Transverse colon (tissue), 4 donors: ENCODE results near the gene SARDH. TPM values are rescaled to one million over a fixed set of nuclear protein-coding genes. Genes with fewer than 3 reads are reported as not detected.

Experiments used
- DNase-seq: peaks from one replicate; pipeline ENCODE4 v3.0.0-alpha.2; 2019
- H3K27ac ChIP-seq, 4 donors: fragments of 200-600 bp; sonication (generic); 2 replicates each; pipeline ENCODE4 v1.5.1; 2016 to 2018; ENCODE audit warnings: inconsistent platforms in 4 of 4
- H3K27me3 ChIP-seq: fragments of 200-600 bp; sonication (generic); 2 replicates; pipeline ENCODE4 v1.5.1; 2017; ENCODE audit warnings: inconsistent platforms
- H3K36me3 ChIP-seq, 4 donors: fragments of 200-600 bp; sonication (generic); 2 replicates each; pipeline ENCODE4 v1.5.1; 2017 to 2019; ENCODE audit warnings: inconsistent platforms in 4 of 4
- H3K4me1 ChIP-seq, 4 donors: fragments of 200-600 bp; sonication (generic); 2 replicates each; pipeline ENCODE4 v1.5.1; 2017 to 2020; ENCODE audit warnings: inconsistent platforms in 4 of 4
- H3K4me3 ChIP-seq, 4 donors: fragments of 200-600 bp; sonication (generic); 1 replicate in 1 of 4; 2 replicates in 3 of 4; pipeline versions ENCODE4 v1.5.1 to v1.6.1; 2017 to 2019; ENCODE audit warnings: inconsistent platforms in 4 of 4
- H3K9me3 ChIP-seq, 2 donors: fragments of 200-600 bp; sonication (generic); 2 replicates each; pipeline ENCODE4 v1.5.1; 2017 to 2019; ENCODE audit warnings: inconsistent platforms in 2 of 2
- EP300 ChIP-seq: sonication (generic); formaldehyde crosslinking; IDR thresholded peaks from one replicate; pipeline ENCODE4 v1.6.1; 2017; ENCODE audit warnings: antibody characterized with exemption, low read depth
- POLR2A ChIP-seq: fragments of 450-650 bp; IDR thresholded peaks from one replicate; pipeline ENCODE4 v1.6.1; 2016; ENCODE audit warnings: antibody characterized with exemption, mild to moderate bottlenecking, moderate library complexity
- POLR2AphosphoS5 ChIP-seq, 3 donors: sonication (generic); formaldehyde crosslinking; IDR thresholded peaks; one replicate each; pipeline ENCODE4 v1.6.1; 2016; ENCODE audit warnings: antibody characterized with exemption in 3 of 3
- WGBS, 2 donors: methylation state at CpG; one replicate each; pipeline ENCODE4 v1.1.5; 2018; ENCODE audit warnings: low coverage in 1 of 2; 5-methylcytosine and 5-hydroxymethylcytosine counted together
- in situ Hi-C, 4 donors: fragments of 200-750 bp; cut with MboI; loops; one replicate each; pipeline versions ENCODE4 v1.15.0 to v1.15.1; 2017; ENCODE audit warnings: low sequenced_read_pairs in 3 of 4, low pct_ligation_motif_present in 1 of 4, low pct_unique_long_range_greater_than_20kb in 1 of 4
- intact Hi-C: fragments of 100-400 bp; cut with DNase I; formaldehyde crosslinking; loops from one replicate; pipeline ENCODE4 v1.15.1; 2023; ENCODE audit warnings: low total_unique reads
- total RNA-seq, 4 donors: library from RNA; depleted of rRNA; stranded (reverse); fragments of >200 nt; gene quantifications; one replicate each; pipeline ENCODE4 v1.1.0, GENCODE V29; 2016
- TF ChIP-seq, protein P1 (sequence below), 5 experiments: fragments of 200-600 bp in 3 of 5; fragments of 450-650 bp in 2 of 5; sonication (generic) in 3 of 5; IDR thresholded peaks; 1 replicate in 2 of 5; 2 replicates in 3 of 5; pipeline ENCODE4 v1.5.1; 2016 to 2017; ENCODE audit warnings: antibody characterized with exemption in 5 of 5, inconsistent platforms in 3 of 5, mild to moderate bottlenecking in 2 of 5, moderate library complexity in 1 of 5

Gene SARDH
- total RNA-seq, 4 donors from 2014 or later, result 0.68 to 1.1 (median 0.95) TPM; not detected in 1

- WGBS, 2 donors, result 81 to 89% methylated on average over 6 to 25 of the region's 25 CpGs
- no peak overlapping the region for H3K27ac ChIP-seq
- H3K4me1 ChIP-seq, result no peaks in the 10 kb centered on the region
- H3K27me3 ChIP-seq, result no peaks in the 10 kb centered on the region
- DNase-seq, result no peak
- intact Hi-C loops (no loop called here), in situ Hi-C loops (no loop called here)
- no peak overlapping the region for H3K4me3 ChIP-seq
- H3K9me3 ChIP-seq, result no peaks in the 10 kb centered on the region
- H3K36me3 ChIP-seq, result no peaks in the 10 kb centered on the region
- no peak for TF ChIP-seq POLR2A
- TF ChIP-seq, protein P1, sequence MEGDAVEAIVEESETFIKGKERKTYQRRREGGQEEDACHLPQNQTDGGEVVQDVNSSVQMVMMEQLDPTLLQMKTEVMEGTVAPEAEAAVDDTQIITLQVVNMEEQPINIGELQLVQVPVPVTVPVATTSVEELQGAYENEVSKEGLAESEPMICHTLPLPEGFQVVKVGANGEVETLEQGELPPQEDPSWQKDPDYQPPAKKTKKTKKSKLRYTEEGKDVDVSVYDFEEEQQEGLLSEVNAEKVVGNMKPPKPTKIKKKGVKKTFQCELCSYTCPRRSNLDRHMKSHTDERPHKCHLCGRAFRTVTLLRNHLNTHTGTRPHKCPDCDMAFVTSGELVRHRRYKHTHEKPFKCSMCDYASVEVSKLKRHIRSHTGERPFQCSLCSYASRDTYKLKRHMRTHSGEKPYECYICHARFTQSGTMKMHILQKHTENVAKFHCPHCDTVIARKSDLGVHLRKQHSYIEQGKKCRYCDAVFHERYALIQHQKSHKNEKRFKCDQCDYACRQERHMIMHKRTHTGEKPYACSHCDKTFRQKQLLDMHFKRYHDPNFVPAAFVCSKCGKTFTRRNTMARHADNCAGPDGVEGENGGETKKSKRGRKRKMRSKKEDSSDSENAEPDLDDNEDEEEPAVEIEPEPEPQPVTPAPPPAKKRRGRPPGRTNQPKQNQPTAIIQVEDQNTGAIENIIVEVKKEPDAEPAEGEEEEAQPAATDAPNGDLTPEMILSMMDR (IDR thresholded peaks at IDR 0.05), result no peak
- TF ChIP-seq EP300, result no peak
- no peak for TF ChIP-seq POLR2AphosphoS5 (IDR thresholded peaks at IDR 0.05)
Observed at GRCh38 chr9:133692364-133692985, 45.7 kb downstream of the SARDH start.

GRCh38 chr9:133691626-133692363 lies 46.4 kb downstream of the SARDH start:
- WGBS, 2 donors, result 76 to 81% methylated on average over 9 to 19 of the region's 19 CpGs
- Histone ChIP-seq H3K27ac (no peak overlapping the region), H3K4me1 (no peaks in the 10 kb centered on the region), H3K36me3 (no peaks in the 10 kb centered on the region), H3K4me3 (no peak overlapping the region), H3K27me3 (no peaks in the 10 kb centered on the region), H3K9me3 (no peaks in the 10 kb centered on the region)
- TF ChIP-seq EP300, result no peak
- TF ChIP-seq, protein P1 (IDR thresholded peaks at IDR 0.05), result no peak
- no peak for TF ChIP-seq POLR2A
- no peak for TF ChIP-seq POLR2AphosphoS5 (IDR thresholded peaks at IDR 0.05)
- intact Hi-C loops (no loop called here), in situ Hi-C loops (no loop called here)
- DNase-seq, result no peak

DNA sequence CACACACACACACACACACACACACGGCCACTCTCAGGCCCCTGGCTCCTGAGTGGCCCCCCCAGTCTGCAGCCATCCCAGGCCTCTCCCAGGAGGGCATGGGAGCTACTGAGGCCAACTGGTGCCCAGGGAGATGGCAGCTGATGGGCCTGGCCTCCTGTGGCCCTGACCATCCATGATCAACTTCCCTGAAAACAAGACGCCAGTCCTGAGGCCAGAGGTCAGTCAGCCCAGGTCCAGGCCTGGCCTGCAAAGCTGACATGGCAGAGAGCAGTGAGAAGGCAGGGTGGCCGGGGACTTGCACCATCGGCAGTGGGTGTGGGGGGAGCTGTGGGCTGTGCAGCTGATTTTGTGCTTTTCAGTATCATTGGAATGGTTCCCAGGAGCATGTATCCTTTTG lies 47.0 kb downstream of the SARDH start:
- Histone ChIP-seq H3K36me3 (no peaks in the 10 kb centered on the region), H3K27ac (no peak overlapping the region), H3K4me3 (no peak overlapping the region), H3K27me3 (no peaks in the 10 kb centered on the region), H3K4me1 (no peaks in the 10 kb centered on the region), H3K9me3 (no peaks in the 10 kb centered on the region)
- 61 to 77% methylated on average over 2 to 4 of the region's 4 CpGs for WGBS, 2 donors
- intact Hi-C loops, result no loop called here
- no peak for DNase-seq
- TF ChIP-seq, protein P1 (IDR thresholded peaks at IDR 0.05), result no peak
- TF ChIP-seq EP300 (no peak), POLR2A (no peak), POLR2AphosphoS5 (IDR thresholded peaks at IDR 0.05) (no peak)
- in situ Hi-C loops, result no loop called here

DNA sequence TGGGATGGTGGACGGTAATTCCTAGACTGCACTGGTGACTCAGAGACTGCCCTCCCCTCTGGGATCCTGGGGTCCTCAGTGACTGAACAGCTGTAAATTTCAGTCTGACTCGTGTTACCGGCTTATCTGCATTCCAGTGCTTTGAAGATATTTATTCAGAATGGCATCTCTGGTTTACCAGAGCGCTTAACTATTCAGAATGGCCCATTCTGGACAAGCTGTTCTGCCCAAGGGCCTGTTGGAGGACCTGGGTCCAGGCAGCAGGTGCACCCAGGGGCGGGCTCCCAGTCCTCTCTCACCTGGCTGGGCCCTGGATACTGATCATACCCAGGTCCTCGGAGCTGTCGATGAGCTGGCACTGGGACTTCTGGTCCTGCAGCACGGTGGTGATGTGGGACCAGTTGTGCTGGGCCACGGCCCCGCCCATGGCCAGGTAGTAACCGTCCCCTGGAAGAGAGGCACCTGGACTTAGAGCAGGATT lies 48.0 kb downstream of the SARDH start:
- no peak for TF ChIP-seq POLR2A
- TF ChIP-seq POLR2AphosphoS5 (IDR thresholded peaks at IDR 0.05), result no peak
- TF ChIP-seq, protein P1 (IDR thresholded peaks at IDR 0.05), result no peak
- TF ChIP-seq EP300, result no peak
- no peak for DNase-seq

More for the DNA sequence above, 48.0 kb downstream of the SARDH start:
- WGBS, 2 donors, result 70 to 84% methylated on average over 2 to 11 of the region's 11 CpGs
- no peak overlapping the region for H3K27ac ChIP-seq
- H3K9me3 ChIP-seq, result no peaks in the 10 kb centered on the region
- no peaks in the 10 kb centered on the region for H3K4me1 ChIP-seq
- no peaks in the 10 kb centered on the region for H3K27me3 ChIP-seq
- H3K4me3 ChIP-seq, result no peak overlapping the region
- intact Hi-C loops, result no loop called here
- H3K36me3 ChIP-seq, result no peaks in the 10 kb centered on the region
- in situ Hi-C loops, result no loop called here
